Stomach (tissue), 9 donors: Measurements from ENCODE around the gene CPLANE2. TPM values are rescaled to one million over a fixed set of nuclear protein-coding genes. Genes with fewer than 3 reads are reported as not detected.

ENCODE experiments used
- DNase-seq, 2 donors: peaks; one replicate each; pipeline versions ENCODE4 v3.0.0 to v3.0.0-alpha.2; 2013 to 2019
- H3K27ac ChIP-seq, 5 donors: fragments of 200-600 bp in 4 of 5; sonication (generic) in 4 of 5; one replicate each; pipeline ENCODE4 v1.5.1; 2013 to 2019; ENCODE audit warnings: mild to moderate bottlenecking in 1 of 5, moderate library complexity in 1 of 5
- H3K27me3 ChIP-seq, 3 donors: fragments of 200-600 bp; sonication (generic); one replicate each; pipeline ENCODE4 v1.5.1; 2017 to 2019; ENCODE audit warnings: mixed run types in 1 of 3
- H3K36me3 ChIP-seq, 4 donors: fragments of 200-600 bp; sonication (generic); 1 replicate in 3 of 4; 2 replicates in 1 of 4; pipeline ENCODE4 v1.5.1; 2016 to 2019
- H3K4me1 ChIP-seq, 4 donors: fragments of 200-600 bp; sonication (generic); one replicate each; pipeline ENCODE4 v1.5.1; 2016 to 2019
- H3K4me3 ChIP-seq, 4 donors: fragments of 200-600 bp; sonication (generic) in 3 of 4; one replicate each; pipeline ENCODE4 v1.5.1; 2016 to 2019; ENCODE audit warnings: mild to moderate bottlenecking in 1 of 4
- H3K9me3 ChIP-seq, 4 donors: fragments of 200-600 bp; sonication (generic); one replicate each; pipeline ENCODE4 v1.5.1; 2016 to 2019
- CTCF ChIP-seq, 7 experiments: fragments of 450-650 bp in 4 of 7; fragments of 200-600 bp in 3 of 7; sonication (generic) in 3 of 7; IDR thresholded peaks; one replicate each; pipeline ENCODE4 v1.5.1; 2016 to 2019; ENCODE audit warnings: antibody characterized with exemption in 7 of 7, control low read depth in 2 of 7, mild to moderate bottlenecking in 1 of 7
- EP300 ChIP-seq: sonication (generic); formaldehyde crosslinking; IDR thresholded peaks from one replicate; pipeline ENCODE4 v1.6.1; 2017; ENCODE audit warnings: antibody characterized with exemption
- POLR2A ChIP-seq, 4 donors: fragments of 450-650 bp; IDR thresholded peaks; one replicate each; pipeline ENCODE4 v1.6.1; 2016; ENCODE audit warnings: antibody characterized with exemption in 4 of 4, control low read depth in 2 of 4, mild to moderate bottlenecking in 1 of 4, moderate library complexity in 1 of 4
- POLR2AphosphoS5 ChIP-seq, 3 donors: sonication (generic); formaldehyde crosslinking; IDR thresholded peaks; one replicate each; pipeline ENCODE4 v1.6.1; 2016; ENCODE audit warnings: antibody characterized with exemption in 3 of 3
- WGBS, 5 donors: extraction: QIAGEN DNeasy Blood & Tissue Kit in 3 of 5; methylation state at CpG; one replicate each; pipeline versions ENCODE4 v1.1.5 to v1.1.7; 2013 to 2018; 5-methylcytosine and 5-hydroxymethylcytosine counted together
- intact Hi-C: fragments of 100-400 bp; cut with DNase I; formaldehyde crosslinking; loops from one replicate; pipeline ENCODE4 v1.15.1; 2023; ENCODE audit warnings: low total_unique reads
- polyA plus RNA-seq, 3 donors: library from polyadenylated mRNA; stranded (reverse); fragments of 200-250 nt; gene quantifications; one replicate each; pipeline ENCODE4 v1.2.3, GENCODE V29; 2013
- total RNA-seq, 5 donors: library from RNA; depleted of rRNA; stranded (reverse); fragments of >200 nt; gene quantifications; one replicate each; pipeline versions ENCODE4 v1.1.0 to v1.2.3, GENCODE V29; 2014 to 2016
- donor health status: healthy with polysubstance abuse.
- donor health status: Bipolar disorder and iron deficiency.
- donor health status: healthy.

The CPLANE2 gene
- total and polyA plus RNA-seq, 8 donors, result 0.45 to 18.8 (median 2.3) TPM; not detected in 1

DNA sequence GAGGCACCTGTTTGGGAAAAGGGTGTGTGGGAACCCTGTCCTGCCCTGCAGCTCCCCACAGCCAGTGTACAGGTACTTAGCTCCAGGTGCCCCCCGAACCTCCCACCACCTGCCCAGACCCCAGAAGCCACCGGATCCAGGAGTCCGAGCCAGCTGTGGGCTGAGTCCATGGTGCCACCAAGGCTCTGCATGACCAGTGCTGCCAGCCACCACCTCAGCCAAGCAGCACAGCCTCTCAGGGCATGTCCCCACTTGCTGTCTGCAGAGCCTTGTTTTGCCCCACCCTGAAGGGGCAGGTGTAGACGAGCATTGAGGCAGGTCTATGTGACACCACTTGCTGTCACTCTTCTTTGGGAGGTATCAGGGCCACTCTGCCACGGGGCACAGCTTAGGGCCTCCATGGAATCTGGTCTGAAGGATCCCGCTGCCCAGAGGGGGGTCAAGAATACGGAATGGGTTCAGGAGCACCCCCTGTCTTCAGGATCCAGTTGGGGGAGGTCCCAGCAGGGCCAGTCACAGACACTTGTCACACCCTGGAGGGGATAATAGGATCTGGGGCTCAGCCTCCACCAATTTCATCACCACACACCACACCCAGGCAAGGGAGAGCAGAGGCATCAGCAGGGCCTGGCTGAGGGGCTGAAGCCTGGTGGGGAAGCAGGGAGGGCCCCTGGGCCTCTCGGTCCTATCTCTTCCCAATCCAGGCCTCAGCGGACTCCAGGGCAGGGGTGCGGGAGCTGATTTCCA lies 52.3 kb downstream of the CPLANE2 start:
- intact Hi-C loops, result no loop called here
- WGBS, 5 donors, result 83 to 96% (median 87%) methylated on average over 7 to 10 of the region's 10 CpGs
- Histone ChIP-seq H3K27ac (peak overlapping the region in 3 of 5 donors; percentile 38 to 94 (median 88)), H3K9me3 (no peaks in the 10 kb centered on the region), H3K4me3 (no peak overlapping the region), H3K27me3 (peaks cover 0 to 11% (median 0%) of the 10 kb centered on the region in 3 donors), H3K4me1 (peaks cover 20 to 61% (median 54%) of the 10 kb centered on the region in 4 donors), H3K36me3 (no peaks in the 10 kb centered on the region)
- no peak for TF ChIP-seq CTCF (IDR thresholded peaks at IDR 0.05)
- TF ChIP-seq EP300, result no peak
- TF ChIP-seq POLR2AphosphoS5 (IDR thresholded peaks at IDR 0.05), result no peak
- TF ChIP-seq POLR2A (IDR thresholded peaks at IDR 0.05), result no peak
- DNase-seq, result no peak

- H3K4me1 ChIP-seq, result peaks cover 25 to 65% (median 57%) of the 10 kb centered on the region in 4 donors
- peak in 1 of 2 donors; percentile 64 for DNase-seq
- peaks cover 0 to 8% (median 0%) of the 10 kb centered on the region in 3 donors for H3K27me3 ChIP-seq
- TF ChIP-seq EP300, result no peak
- TF ChIP-seq POLR2AphosphoS5 (IDR thresholded peaks at IDR 0.05), result no peak
- TF ChIP-seq CTCF (IDR thresholded peaks at IDR 0.05), result no peak
- TF ChIP-seq POLR2A (IDR thresholded peaks at IDR 0.05), result no peak
- intact Hi-C loops, result no loop called here
- H3K4me3 ChIP-seq, result no peak overlapping the region
- H3K27ac ChIP-seq, result peak overlapping the region; percentile 10 to 94 (median 89)
- H3K36me3 ChIP-seq, result no peaks in the 10 kb centered on the region
- H3K9me3 ChIP-seq, result no peaks in the 10 kb centered on the region
- WGBS, 5 donors, result 63 to 74% (median 70%) methylated on average over 13 to 19 of the region's 19 CpGs
Measured at GRCh38 chr1:16183765-16184556, 53.0 kb downstream of the CPLANE2 start.

- intact Hi-C loops, result no loop called here
- no peaks in the 10 kb centered on the region for H3K36me3 ChIP-seq
- H3K4me3 ChIP-seq, result no peak overlapping the region
- TF ChIP-seq CTCF (IDR thresholded peaks at IDR 0.05) (no peak), POLR2AphosphoS5 (IDR thresholded peaks at IDR 0.05) (peak in 2 of 3 donors; percentile 38 to 44), EP300 (no peak), POLR2A (IDR thresholded peaks at IDR 0.05) (no peak)
- peaks cover 33 to 73% (median 63%) of the 10 kb centered on the region in 4 donors for H3K4me1 ChIP-seq
- WGBS, 5 donors, result 69 to 86% (median 75%) methylated on average over 13 of the region's 13 CpGs
- DNase-seq, result no peak
- H3K27ac ChIP-seq, result peak overlapping the region in 4 of 5 donors; percentile 88 to 94 (median 91)
- no peaks in the 10 kb centered on the region for H3K27me3 ChIP-seq
- H3K9me3 ChIP-seq, result no peaks in the 10 kb centered on the region
Measured at GRCh38 chr1:16183179-16183578, 53.8 kb downstream of the CPLANE2 start.

GRCh38 chr1:16181887-16182719 lies 54.9 kb downstream of the CPLANE2 start:
- Histone ChIP-seq H3K27me3 (no peaks in the 10 kb centered on the region), H3K4me3 (no peak overlapping the region), H3K9me3 (no peaks in the 10 kb centered on the region), H3K4me1 (peaks cover 42 to 76% (median 69%) of the 10 kb centered on the region in 4 donors), H3K27ac (peak overlapping the region; percentile 69 to 94 (median 89)), H3K36me3 (no peaks in the 10 kb centered on the region)
- peak; percentile 86 to 94 for DNase-seq
- no peak for TF ChIP-seq CTCF (IDR thresholded peaks at IDR 0.05)
- peak; percentile 42 to 88 (median 70) for TF ChIP-seq POLR2AphosphoS5 (IDR thresholded peaks at IDR 0.05)
- 43 to 49% (median 46%) methylated on average over 17 to 18 of the region's 18 CpGs for WGBS, 5 donors
- intact Hi-C loops, result no loop called here
